SK-N-MC (cell line): ENCODE results near the gene IGIP.

ENCODE experiments used
- EZH2 ChIP-seq: fragments of 200-600 bp; sonication (generic); IDR thresholded peaks from one replicate; pipeline ENCODE4 v1.6.1; 2017; ENCODE audit warnings: antibody characterized with exemption
- FOXP2 ChIP-seq: optimal IDR thresholded peaks from 2 replicates; pipeline ENCODE3; 2011; ENCODE audit warnings: mild to moderate bottlenecking, moderate library complexity; ENCODE audit not compliant: insufficient read depth; ENCODE audit errors: extremely low read length, control extremely low read depth
- POLR2AphosphoS5 ChIP-seq: IDR thresholded peaks from 2 replicates; pipeline ENCODE4 v1.6.1; 2012; ENCODE audit warnings: mild to moderate bottlenecking, low read depth, low read length, borderline replicate concordance

GRCh38 chr5:140145256-140145655 is 19.5 kb downstream of the IGIP start:
- TF ChIP-seq POLR2AphosphoS5: no peak
- no peak for TF ChIP-seq EZH2
- no peak for TF ChIP-seq FOXP2
